Right kidney (tissue), 1 donor: Measurements from ENCODE around the gene PSMB8.
"Not testable (repeated sequence)": the region's sequence is repeated elsewhere in the genome, so short reads cannot be mapped to it uniquely, and the experiment has no call there.

Experiments used
- DNase-seq: peaks from one replicate; pipeline ENCODE4 v3.0.0-alpha.2; 2016

Gene PSMB8

DNA sequence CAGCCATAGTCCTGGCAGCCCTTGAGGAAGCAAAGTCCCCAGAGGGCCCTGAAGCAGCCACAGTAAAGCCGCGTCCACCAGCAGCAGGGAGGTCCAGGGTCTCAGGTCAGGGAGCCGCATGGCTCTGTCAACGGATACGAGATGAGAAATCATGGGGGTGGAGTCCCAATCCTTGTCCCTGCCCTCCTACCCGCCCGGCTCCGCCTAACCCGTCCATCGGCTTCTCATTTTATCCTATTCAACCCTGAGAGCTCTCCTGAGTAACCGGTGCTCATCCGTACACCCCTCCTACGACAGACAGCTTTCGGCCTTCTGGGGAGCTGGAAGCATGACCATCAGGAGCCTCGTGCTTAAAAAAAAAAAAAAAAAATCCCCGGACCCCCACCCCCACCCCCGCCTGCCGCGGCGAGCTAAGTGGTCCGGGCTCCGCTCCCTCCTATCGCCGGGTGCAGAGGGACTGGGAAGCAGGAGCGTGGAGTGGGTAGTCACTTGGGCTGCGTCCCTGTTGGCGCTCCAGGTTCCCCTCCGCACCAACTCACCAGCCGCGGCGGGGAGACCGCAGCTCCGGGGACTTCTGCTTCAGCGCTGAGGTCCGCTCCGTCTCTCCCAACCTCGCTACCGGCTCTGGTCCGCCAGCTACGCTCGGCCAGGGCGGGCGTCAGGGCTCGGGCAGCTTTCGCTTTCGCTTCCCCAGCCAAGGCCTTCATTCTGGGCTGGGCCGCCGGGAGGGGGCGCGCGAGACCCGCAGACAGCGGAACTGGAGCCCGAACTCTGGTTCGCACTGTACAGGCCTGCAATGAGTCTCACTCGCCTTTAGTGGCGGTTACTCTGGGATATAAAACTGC, 5.5 kb downstream of the PSMB8 start, which contains the start of gene TAP2:
Gene TAP2 (minus strand): TSS at position 626 of the 845 bp plus-strand sequence. CDS start 506 bp downstream, at position 120.
- peak; percentile 96 for DNase-seq

DNA sequence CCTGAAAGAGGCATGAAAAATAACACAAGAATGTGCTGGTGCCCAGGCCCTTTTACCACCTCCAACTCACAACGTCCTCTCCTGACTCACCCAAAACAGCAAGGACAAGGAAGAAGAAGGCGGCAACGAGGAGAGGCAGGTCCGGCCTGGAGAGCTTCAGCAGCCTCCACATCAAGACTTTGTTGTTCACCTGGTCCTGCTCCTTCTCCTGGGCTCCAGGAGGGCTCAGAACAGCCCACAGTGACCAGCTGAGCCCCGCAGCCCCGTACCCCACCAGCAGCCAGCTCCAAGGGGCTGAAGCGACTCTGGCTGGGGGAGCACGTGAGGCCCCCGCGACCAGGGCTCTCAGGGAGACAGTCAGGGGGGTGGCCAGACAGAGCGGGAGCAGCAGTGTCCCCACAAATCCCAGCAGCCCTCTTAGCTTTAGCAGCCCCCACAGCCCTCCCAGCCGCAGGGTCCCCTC, 6.2 kb downstream of the PSMB8 start:
- no peak for DNase-seq

DNA sequence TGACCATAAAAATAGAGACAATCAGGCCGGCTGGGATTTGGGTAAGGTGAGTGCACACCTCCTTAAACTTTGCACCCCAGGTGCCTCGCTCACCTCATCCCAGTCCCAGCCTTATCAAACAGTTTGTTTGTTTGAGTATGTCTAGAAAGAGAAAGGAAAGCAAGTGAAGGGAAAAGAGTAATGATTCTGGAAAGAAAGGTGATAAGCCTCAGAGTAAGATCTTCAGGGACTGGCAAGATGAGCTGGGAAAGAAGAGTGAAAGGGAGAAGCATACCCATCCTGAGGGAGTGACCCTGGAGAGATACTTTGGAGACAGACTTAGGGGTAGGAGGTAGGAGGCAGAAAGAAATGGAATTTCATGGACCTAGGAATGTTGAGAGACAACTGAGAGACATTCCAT, 7.0 kb downstream of the PSMB8 start:
- no peak for DNase-seq

DNA sequence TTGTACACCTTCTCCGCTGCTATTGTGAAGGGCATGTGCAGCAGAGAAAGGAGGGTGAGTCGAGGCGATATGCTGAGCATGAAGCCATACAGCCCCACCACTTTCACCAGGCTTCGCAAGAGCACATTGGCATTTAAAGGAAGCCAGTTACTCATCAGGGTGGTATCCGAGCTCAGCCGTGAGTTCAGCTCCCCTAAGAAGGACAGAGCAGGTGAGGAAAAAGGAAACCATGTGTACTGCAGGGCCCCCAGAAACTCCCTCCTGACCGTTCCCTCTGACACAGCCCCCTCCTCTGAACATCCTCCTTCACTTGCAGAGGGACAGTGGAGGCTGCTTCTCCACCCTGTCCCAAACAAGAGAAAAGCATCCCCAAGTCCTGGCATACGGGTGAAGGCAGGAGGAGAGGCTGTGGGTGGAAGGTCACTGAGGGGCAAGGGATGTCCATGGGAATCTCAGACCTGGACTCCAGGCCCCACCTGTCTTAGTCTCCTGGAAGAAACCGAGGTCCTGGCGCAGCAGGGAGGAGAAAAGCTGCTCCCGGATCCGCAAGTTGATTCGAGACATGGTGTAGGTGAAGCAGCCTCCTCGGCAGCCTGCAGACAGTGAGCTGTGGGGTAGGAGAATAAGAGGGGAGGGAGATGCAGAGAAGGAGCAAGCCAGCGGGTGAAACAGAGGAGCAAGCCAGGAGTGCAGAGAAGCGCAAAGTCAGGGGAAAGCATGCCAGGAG, 8.5 kb downstream of the PSMB8 start:
- no peak for DNase-seq

DNA sequence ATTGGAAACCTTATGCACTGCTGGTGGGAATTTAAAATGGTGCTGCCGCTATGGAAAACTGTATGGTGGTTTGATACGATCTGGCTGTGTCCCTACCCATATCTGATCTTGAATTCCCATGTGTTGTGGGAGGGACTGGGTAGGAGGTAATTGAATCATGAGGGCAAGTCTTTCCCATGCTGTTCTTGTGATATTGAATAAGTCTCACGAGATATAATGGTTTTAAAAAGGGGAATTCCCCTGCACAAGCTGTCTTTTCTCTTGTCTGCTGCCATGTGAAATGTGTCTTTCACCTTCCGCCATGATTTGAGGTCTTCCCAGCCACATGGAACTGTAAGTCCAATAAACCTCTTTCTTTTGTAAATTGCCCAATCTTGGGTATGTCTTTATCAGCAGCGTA, 10.2 kb downstream of the PSMB8 start:
- no peak for DNase-seq

DNA sequence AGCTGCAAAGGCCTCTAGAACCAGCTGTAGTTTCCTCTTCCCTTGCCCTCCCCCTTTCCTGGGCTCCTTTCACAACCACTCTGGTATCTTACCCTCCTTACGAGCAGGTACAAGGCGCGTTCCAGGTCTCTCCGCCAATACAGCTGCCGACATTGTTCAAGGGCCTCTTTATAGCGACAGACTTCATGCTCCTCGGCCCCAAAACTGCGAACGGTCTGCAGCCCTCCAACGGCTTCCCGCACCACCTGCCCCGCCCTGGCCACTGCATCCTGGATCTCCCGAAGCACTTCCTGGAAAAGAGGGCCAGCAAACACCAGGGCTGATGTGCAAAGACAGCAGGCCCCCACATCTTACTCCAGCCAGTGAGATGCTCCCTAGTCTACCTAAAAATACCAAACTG, 11.3 kb downstream of the PSMB8 start:
- no peak for DNase-seq

DNA sequence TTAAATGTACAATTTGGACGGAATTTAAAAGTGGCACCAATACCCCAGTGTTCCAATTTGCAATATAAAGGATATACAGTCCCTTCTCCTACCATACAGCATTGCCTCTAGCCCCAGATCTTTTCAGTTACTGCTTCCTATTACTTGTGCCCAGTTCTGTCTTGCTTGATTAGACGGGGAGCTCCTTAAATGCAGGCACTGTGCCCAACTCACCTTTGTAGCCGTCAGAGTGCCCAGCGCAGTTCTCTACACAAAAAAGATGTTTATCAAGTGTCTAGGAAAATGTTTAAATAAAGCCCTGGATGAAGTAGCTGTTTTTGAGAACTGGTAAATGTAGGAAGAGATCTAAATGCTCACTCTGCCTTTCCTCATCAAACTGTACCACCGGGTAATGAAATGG, 12.9 kb downstream of the PSMB8 start:
- DNase-seq = no peak

DNA sequence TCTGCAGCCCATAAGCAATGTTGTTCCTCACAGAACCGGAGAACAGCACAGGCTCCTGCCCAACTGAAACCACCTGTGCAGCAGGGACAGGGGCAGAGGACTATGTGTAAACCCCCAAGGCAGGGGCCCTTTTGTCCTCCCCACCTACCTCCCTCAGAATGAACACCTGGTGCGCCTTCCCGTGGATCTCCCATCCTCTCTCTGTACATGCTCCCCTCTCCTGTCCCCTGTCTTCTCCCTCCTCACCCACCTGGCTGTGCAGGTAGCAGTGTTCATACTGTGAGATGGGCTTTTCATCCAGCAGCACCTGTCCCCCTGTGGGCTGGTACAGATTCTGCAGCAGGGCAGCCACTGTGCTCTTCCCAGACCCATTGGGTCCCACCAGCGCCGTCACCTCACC, 13.8 kb downstream of the PSMB8 start:
- DNase-seq = no peak

DNA sequence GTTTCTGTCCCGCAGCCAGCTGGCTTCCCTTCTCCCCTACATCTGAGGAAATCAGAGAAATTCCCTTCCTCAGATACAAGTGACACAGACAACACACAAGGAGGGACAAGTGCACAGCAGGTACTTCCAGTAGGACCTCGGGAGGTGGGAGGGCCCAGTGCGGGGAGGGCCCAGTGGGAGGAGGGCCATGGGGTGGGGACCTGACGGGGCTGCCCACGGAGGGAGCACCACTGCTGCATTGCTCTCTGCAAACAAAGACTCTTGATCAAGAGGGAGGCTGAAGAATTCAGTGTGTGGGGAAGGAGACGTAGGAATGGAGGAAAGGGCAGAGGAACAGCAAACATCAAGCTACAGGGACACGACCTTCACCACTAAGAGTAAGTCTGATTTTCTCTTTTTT, 14.4 kb downstream of the PSMB8 start:
- DNase-seq = no peak

DNA sequence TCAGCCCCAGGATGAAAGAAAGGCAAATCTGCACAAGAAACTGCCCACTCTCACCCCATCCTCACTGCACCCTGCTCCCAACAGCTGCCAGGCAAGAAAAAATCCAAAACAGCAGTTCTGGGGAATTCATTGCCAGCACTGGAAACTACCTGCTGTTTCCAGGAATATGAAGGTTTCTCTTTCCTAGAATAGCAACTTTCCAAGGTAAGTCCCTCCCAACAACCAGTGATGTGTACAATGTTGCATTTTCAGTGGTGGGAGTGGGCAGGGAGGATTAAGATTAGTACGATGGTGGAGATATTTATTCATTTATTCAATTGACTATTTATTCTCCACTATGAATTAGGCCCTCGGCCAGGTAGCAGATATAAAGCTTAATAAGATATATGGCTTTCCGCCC, 16.8 kb downstream of the PSMB8 start:
- no peak for DNase-seq

DNA sequence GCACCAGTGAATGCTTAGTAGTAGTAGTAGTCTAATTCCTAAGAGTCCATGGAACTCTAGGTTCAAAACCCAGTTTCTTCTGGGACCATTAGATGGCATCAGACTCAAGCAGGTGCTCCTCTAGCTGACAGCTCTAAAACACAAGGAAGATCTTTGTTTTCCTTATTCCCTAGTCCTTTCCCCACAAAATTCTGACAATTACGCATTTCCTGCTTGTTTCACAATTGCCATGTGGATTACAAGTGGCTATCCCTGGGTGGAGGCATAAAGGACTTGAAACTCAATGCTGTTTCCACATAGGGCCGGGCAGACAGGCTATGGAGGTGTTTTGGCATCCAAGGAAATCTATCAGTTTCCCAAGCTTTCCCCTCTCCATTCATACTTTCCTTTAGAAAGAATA, 17.9 kb downstream of the PSMB8 start:
- no peak for DNase-seq

DNA sequence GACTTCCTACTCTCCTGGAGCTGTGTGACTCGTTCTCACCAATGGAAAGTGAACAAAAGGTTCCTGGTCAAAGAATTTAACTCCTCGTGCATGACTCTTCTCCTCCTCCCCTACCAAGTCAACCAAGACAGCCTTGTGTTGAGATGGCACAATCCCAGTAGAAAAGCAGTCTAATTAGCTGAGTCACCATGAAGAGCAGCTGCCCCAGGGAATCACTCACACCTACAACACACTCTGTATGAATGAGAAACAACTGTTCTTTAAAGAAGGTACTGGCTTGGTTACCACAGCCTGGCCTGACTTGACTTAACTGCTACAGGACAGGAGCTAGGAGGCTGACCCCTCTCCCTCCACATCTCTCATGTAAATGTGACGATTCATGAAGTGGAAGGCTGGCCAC, 24.1 kb downstream of the PSMB8 start:
- no peak for DNase-seq

DNA sequence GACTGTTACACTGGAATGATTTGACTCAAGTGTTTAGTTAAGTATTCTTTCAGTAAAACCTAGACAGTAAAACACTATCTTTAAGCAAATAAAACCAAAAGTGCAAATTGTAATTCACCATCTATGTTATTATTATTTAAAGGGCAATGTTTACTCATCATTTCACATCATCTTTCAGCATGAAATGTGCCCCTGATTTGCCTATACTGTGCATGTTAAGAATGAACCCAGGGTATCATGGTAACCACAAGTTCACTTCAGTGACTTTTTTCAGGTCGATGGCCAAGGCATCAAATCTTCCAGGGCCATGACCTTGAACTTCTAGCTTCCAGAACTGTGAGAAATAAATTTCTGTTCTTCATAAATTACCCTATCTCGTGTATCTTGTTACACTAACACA, 25.0 kb downstream of the PSMB8 start:
- DNase-seq = no peak

DNA sequence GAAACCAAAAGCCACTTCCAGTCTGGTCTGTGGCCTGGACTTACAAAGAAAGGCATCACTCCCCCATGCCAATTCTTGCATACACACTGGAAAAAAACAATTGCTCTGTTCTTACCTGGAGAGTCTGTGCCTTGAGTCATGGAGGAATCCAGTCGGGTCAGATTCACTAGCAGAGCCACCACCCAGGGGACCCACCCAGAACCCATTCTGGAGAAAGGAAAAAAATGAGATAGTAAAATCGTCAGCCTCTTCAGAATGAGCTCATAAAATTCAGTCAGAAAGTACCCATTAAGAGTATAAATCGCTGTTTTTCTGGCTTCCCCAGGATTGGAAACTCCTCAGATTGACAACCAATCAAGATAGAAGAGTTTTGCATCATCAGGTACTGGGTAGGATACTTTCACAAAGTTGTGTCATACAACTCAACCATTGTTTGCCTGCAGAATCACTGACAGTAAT, 27.1 kb downstream of the PSMB8 start, which contains the start of gene HLA-DOB:
Gene HLA-DOB (minus strand): TSS at position 257 of the 459 bp plus-strand sequence. CDS start 51 bp downstream, at position 206.
- DNase-seq = no peak

DNA sequence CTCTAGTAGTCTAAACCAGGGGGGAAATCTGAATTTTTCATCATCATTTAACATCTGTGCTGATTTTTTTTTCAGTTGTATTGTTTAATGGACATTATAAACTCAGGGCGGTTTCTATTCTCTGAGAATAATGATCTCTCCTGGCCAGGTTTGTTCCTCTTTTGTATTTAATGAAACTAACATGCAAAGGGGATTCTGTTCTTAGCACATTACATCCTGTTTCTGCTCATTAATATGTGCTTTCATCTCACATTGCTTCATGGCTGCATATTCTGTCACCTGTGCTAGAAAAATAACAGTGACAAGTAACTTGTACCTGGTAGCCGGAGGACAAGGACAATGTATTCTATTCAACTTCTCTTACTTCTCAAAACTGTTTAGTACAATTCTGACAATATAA, 27.9 kb downstream of the PSMB8 start:
- no peak for DNase-seq

DNA sequence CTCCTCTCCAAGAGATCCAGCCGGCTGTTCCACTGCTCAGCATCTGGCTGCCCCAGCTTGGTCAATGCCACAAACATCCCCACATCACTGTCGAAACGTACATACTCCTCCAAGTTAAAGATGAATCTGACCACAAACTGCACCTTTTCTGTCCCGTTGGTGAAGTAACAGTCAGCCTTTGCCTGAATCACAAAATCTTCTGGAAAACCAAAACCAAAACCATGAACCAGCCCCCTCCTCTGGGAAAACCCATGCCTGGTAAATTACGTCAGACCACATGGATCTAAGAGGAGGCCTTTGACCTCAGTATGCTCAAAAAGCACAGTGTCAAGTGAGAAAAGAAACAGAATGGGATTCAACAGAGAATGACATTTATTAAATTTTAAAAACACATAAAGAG, 28.7 kb downstream of the PSMB8 start:
- no peak for DNase-seq

DNA sequence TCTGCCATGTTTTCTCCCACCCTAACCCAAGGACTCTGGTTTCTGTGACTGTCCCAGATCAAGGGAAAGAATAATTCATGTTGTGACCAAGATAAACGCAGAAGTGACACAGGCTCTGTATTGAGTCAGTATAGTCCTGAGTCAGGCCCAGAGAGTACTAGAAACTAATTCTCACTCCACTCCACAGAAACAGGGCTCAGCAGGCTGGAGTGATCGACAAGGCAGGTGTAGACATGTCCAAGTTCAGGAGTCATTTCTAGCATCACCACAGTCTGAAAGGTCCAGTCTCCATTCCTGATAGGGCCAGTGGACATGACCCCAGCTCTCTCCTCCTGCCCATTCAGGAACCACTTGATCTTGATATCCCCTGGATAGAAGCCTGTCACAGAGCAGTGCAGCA, 29.7 kb downstream of the PSMB8 start:
- DNase-seq = no peak

DNA sequence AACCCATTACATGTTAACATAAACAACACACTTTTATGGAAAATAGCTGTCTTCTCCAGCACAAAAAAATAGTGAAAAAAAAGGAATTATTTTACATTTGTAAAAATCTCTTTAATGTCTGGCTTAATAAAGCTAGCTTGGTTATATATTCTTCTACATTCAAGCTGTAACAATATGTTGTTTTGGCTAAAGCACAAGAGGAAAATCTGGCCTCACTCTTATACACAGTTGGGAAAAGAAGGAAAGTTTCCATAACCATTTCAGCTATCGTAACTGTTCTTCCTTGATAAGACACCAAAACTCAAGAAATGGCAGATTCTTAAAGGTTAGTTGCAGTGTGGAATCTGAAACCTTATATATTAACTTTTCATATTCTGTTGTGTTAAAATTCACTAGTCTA, 34.7 kb downstream of the PSMB8 start:
- no peak for DNase-seq

DNA sequence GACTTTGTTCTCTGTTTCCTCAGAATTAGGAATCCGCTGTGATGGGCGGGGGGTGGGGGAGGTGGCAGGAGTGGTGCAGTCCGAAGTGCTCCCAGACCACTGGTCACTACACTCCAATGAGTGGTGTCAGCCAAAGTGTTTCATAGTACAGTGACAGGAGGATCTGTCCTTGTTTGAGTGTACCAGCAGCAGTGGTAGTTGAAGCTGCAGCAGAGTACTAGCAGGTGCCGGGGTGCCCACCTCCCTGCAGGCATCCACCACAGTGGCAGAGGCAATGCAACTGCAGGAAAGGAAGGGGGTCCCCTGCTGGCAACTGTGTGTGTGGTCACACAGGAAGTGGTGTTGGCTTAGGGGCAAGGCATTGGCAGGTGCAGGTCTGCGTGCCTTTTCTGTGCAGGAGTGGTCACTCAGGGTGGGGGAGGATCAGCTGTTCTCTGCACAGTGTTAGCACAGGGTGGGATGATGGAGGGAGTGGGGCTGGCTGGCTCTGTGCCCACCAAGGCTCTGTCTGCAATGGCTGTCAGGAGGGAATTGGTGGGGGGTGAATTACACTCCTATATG, 36.7 kb downstream of the PSMB8 start:
- no peak for DNase-seq

DNA sequence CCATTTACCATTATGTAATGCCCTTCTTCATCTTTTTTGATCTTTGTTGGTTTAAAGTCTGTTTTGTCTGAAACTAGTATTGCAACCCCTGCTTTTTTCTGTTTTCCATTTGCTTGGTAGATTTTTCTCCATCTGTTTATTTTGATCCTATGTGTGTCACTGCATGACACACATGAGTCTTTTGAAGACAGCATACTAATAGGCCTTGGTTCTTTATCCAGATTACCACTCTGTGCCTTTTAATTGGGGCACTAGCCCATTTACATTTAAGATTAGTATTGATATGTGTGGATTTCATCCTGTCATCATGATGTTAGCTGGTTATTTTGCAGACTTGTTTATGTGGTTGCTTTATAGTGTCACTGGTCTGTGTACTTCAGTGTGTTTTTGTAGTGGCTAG, 38.4 kb downstream of the PSMB8 start:
- not testable (repeated sequence) for DNase-seq

DNA sequence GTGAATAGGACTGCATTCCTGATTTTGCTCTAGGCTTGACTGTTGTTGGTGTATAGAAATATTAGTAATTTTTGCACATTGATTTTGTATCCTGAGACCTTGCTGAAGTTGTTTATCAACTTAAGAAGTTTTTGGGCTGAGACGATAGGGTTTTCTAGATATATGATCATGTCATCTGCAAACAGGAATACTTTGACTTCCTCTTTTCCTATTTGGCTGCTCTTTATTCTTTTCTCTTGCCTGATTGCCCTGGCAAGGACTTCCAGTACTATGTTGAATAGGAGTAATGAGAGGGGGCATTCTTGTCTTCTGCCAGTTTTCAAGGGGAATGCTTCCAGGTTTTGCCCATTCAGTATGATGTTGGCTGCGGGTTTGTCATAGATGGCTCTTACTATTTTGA, 40.4 kb downstream of the PSMB8 start:
- DNase-seq = no peak

DNA sequence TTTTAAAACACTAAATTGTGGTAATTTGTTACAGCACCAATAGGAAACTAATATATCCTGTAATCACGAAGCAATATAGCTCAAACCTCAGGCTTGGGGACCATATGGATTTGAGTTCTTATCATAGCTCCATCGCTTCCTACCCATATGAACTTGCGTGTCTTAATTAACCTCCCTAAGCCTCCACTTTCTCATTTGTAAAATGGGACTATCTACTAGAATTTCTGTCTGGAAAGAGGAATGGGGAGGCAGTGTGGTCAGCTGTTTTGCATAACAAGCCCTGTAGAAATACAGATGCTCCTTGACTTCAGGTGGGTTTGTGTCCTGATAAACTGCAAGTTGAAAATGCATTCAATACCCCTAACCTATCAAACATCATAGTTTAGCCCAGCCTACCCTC, 44.1 kb downstream of the PSMB8 start:
- DNase-seq = no peak

DNA sequence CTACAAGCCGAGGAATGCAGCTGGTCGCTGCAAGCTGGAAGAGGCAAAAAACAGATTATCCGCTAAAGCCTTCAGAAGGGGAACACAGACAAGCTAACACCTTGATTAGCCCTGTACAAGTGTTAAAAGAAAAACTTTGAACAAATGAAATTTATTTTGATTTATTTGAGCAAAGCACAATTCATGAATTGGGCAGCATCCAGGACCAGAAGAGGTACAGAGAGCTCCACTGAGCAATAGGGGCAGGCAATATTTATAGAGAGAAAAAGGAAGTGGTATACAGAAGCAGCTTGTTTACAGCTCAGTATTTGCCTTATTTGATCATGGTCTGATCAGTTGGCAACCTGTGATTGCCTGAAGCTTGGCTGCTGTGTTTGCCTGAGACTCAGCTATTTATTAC, 44.7 kb downstream of the PSMB8 start:
- DNase-seq = no peak
